ENCODE measurements around the gene WIPF2.

- TF ChIP-seq POLR2A (IDR thresholded peaks at IDR 0.05; ENCODE audit: low read depth), result no peak
- TF ChIP-seq CTCF (IDR thresholded peaks at IDR 0.05), result no peak
- no peak for TF ChIP-seq EP300 (IDR thresholded peaks at IDR 0.05)
Observed at GRCh38 chr17:40182606-40183005, 36.5 kb upstream of the WIPF2 start.
